ENCODE data around the gene DNM1.

GRCh38 chr9:128297221-128297773 is 94.1 kb downstream of the DNM1 start:
- TF ChIP-seq EZH2phosphoT487 (IDR thresholded peaks at IDR 0.05) (no peak), EZH2 (IDR thresholded peaks at IDR 0.05) (no peak), CTCF (IDR thresholded peaks at IDR 0.05) (no peak)

Measured in neural progenitor cell (in vitro differentiated cells).